ENCODE measurements around the gene LRMDA. TPM values are rescaled to one million over a fixed set of nuclear protein-coding genes. Genes with fewer than 3 reads are reported as not detected.

Gene LRMDA
- total and polyA plus RNA-seq, 2 donors (not counting 3 experiments of a cell fraction or from before 2014, with no cell fraction given) = 9.7 to 18.0 TPM

GRCh38 chr10:75977139-75977538 is 545.7 kb downstream of the LRMDA start:
- BruUV-seq (replicated peaks) = no TSS peak
- no peaks in the 10 kb centered on the region for H3K27me3 ChIP-seq (ENCODE audit: control insufficient read depth in 2 of 2, insufficient read depth in 2 of 2, low read length in 2 of 2)
- no peaks in the 10 kb centered on the region for H3K4me1 ChIP-seq (ENCODE audit: control insufficient read depth, extremely low read depth, insufficient read depth, low read length)
- POLR2A ChIA-PET = no interaction called here
- no peak for DNase-seq (ENCODE audit: low read depth, low spot score)
- dilution Hi-C loops (cut with MboI; ENCODE audit: extremely low pct_ligation_motif_present, low sequenced_read_pairs) (no loop called here), intact Hi-C loops (cut with micrococcal nuclease) (no loop called here)
- no peak overlapping the region for H3K27ac ChIP-seq (ENCODE audit: insufficient read depth, low read depth, low read length)
- no peaks in the 10 kb centered on the region for H3K79me2 ChIP-seq (ENCODE audit: control insufficient read depth, insufficient read depth, low read length)
- TF ChIP-seq POLR2AphosphoS5 (IDR thresholded peaks at IDR 0.05; ENCODE audit: insufficient read depth, low read depth, low read length) = no peak
- TF ChIP-seq FOS (IDR thresholded peaks at IDR 0.05; ENCODE audit: borderline replicate concordance, insufficient read depth, low read length) = no peak
- TF ChIP-seq EZH2 (IDR thresholded peaks at IDR 0.05; ENCODE audit: borderline replicate concordance, low read depth, low read length, severe bottlenecking) = no peak
- no peak for TF ChIP-seq POLR2A (IDR thresholded peaks at IDR 0.05; ENCODE audit: low read depth, low read length)
- no peak for TF ChIP-seq GATA2 (IDR thresholded peaks at IDR 0.05; ENCODE audit: insufficient read depth, insufficient read length, low read depth, low read length)
- no peak for TF ChIP-seq MYC (IDR thresholded peaks at IDR 0.05; ENCODE audit: low read depth, low read length)
- TF ChIP-seq, protein P1, sequence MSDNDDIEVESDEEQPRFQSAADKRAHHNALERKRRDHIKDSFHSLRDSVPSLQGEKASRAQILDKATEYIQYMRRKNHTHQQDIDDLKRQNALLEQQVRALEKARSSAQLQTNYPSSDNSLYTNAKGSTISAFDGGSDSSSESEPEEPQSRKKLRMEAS (IDR thresholded peaks at IDR 0.05; ENCODE audit: insufficient read depth, insufficient read length) = no peak
- TF ChIP-seq JUN (IDR thresholded peaks at IDR 0.05; ENCODE audit: borderline replicate concordance, insufficient read depth, insufficient read length, low read depth) = no peak
- TF ChIP-seq, protein P2, sequence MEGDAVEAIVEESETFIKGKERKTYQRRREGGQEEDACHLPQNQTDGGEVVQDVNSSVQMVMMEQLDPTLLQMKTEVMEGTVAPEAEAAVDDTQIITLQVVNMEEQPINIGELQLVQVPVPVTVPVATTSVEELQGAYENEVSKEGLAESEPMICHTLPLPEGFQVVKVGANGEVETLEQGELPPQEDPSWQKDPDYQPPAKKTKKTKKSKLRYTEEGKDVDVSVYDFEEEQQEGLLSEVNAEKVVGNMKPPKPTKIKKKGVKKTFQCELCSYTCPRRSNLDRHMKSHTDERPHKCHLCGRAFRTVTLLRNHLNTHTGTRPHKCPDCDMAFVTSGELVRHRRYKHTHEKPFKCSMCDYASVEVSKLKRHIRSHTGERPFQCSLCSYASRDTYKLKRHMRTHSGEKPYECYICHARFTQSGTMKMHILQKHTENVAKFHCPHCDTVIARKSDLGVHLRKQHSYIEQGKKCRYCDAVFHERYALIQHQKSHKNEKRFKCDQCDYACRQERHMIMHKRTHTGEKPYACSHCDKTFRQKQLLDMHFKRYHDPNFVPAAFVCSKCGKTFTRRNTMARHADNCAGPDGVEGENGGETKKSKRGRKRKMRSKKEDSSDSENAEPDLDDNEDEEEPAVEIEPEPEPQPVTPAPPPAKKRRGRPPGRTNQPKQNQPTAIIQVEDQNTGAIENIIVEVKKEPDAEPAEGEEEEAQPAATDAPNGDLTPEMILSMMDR (IDR thresholded peaks at IDR 0.05; ENCODE audit: extremely low read depth in 1 of 2, insufficient read depth in 1 of 2, low read depth in 1 of 2, low read length in 2 of 2) = no peak
- H3K9me1 ChIP-seq (replicated peaks; ENCODE audit: control insufficient read depth, extremely low read depth, insufficient read depth, low read length) = no peaks in the 10 kb centered on the region
- H4K20me1 ChIP-seq (replicated peaks; ENCODE audit: control insufficient read depth, extremely low read depth, insufficient read depth, low read length) = no peaks in the 10 kb centered on the region
- H3K9ac ChIP-seq (replicated peaks; ENCODE audit: extremely low read depth, insufficient read depth, low read length) = no peak overlapping the region
- CTCF ChIA-PET = no interaction called here
- H3K36me3 ChIP-seq (ENCODE audit: control insufficient read depth in 2 of 2, extremely low read depth in 1 of 2, insufficient read depth in 2 of 2, low read length in 2 of 2) = no peaks in the 10 kb centered on the region
- H3K9me3 ChIP-seq (replicated peaks; ENCODE audit: control insufficient read depth, insufficient read depth, low read length) = no peaks in the 10 kb centered on the region
- H3K4me2 ChIP-seq (ENCODE audit: insufficient read depth, low read length) = no peak overlapping the region
- FAIRE-seq = no peak
- H2AFZ ChIP-seq (ENCODE audit: low read depth, low read length) = no peak overlapping the region
- no peak overlapping the region for H3K4me3 ChIP-seq (replicated peaks in 1 of 3; ENCODE audit: insufficient read depth in 1 of 3, low read depth in 1 of 3, low read length in 3 of 3)
